AG08396 (cell line): Measurements from ENCODE around the gene PITX3.
A peak's percentile ranks its signal among the peaks of the same experiment; 100 is the strongest.

Source experiments
- DNase-seq: peaks from one replicate; pipeline ENCODE4 v3.0.0; 2012; ENCODE audit warnings: low spot score, mixed read lengths

PITX3 gene

GRCh38 chr10:102241444-102242117 is at the start of gene PITX3:
Gene PITX3, minus strand, starts transcription at chr10:102241512. Its CDS starts 9,432 bp downstream, at chr10:102232080.
- peak; percentile 98 for DNase-seq

DNA sequence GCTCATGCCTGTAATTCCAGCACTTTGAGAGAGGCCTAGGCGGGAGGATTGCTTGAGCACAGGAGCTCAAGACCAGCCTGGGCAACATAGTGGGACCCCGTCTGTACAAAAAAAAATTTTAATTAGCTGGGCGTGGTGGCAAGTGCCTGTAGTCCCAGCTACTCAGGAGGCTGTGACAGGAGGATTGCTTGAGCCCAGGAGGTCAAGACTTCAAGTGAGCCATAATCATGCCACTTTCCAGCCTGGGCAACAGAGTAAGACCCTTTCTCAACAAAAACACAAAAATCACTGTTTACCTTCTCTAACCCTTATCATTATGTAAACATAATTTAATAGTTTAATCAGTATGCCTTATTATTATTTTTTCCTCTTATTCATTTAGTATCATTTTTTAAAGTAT is 48.5 kb upstream of the PITX3 start:
- no peak for DNase-seq

- no peak for DNase-seq
Measured at GRCh38 chr10:102289356-102289755, 48.0 kb upstream of the PITX3 start.

DNA sequence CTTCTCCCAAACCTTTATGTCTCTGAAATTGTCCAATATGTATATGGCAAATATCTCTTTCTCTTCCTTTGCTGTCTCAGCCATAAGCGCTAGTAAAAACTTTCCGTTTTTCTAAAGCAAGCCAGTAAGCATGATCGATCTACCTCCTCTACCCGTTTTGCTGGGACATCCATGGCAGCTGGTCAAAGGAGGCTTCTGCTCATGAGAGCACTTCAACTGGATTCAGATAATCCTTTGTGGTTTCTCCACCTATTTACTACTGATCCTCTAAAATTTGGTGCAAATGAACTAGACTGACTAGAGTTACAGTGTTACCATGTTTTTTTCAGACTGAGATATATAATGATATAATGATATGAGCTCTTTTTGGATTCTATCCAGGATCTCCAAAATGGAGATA is 46.7 kb upstream of the PITX3 start:
- no peak for DNase-seq

GRCh38 chr10:102287538-102287937 is 46.2 kb upstream of the PITX3 start:
- no peak for DNase-seq

- DNase-seq: no peak
Measured at GRCh38 chr10:102286216-102286615, 44.9 kb upstream of the PITX3 start.

DNA sequence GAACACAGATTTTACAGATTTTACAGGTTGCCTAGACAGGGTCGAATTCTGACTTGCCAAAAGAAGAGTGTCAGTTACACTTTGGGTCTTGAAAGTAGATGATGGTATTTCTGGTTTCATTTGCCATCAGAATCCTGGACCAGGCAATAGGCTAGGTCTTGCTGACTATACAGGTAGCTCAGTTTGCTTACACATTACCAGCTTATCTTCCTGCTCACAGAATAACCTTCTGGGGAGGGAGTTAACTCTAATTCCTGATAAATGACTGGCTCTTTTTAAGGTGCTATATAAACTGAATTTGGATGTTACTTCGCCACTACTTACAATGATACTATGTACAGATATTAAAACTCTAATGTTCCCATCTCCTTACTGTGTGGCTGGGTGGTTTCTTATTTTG is 43.8 kb upstream of the PITX3 start:
- no peak for DNase-seq

GRCh38 chr10:102284531-102284930 is 43.2 kb upstream of the PITX3 start:
- DNase-seq: no peak

GRCh38 chr10:102283890-102284289 is 42.6 kb upstream of the PITX3 start:
- no peak for DNase-seq

- no peak for DNase-seq
Measured at GRCh38 chr10:102283488-102283887, 42.2 kb upstream of the PITX3 start.

GRCh38 chr10:102281102-102281487 is 39.8 kb upstream of the PITX3 start:
- no peak for DNase-seq

- DNase-seq: no peak
Measured at GRCh38 chr10:102280397-102281101, 39.2 kb upstream of the PITX3 start.

GRCh38 chr10:102279104-102279503 is 37.8 kb upstream of the PITX3 start:
- DNase-seq: no peak

GRCh38 chr10:102275343-102275742 is 34.0 kb upstream of the PITX3 start:
- no peak for DNase-seq

- DNase-seq: no peak
Measured at GRCh38 chr10:102274062-102274461, 32.8 kb upstream of the PITX3 start.

DNA sequence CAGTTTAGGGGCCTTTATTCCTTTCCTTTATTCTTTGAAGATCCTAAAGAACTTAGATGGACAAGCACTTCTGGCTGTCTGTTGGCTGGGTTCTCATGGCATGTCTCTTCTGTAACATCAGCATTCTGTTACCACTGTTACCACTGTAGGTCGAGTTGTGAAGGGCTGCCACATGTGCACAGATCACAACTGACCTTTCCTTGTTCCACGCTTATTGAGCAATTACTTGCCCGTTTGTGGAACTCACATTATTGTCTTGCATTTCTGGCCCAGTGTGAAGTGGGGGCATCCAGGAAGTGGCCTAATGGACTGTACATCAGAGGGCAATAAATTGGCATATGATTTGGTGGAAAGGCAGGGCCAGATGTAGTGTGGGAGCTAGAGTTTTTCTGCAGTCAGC is 27.7 kb upstream of the PITX3 start:
- no peak for DNase-seq

DNA sequence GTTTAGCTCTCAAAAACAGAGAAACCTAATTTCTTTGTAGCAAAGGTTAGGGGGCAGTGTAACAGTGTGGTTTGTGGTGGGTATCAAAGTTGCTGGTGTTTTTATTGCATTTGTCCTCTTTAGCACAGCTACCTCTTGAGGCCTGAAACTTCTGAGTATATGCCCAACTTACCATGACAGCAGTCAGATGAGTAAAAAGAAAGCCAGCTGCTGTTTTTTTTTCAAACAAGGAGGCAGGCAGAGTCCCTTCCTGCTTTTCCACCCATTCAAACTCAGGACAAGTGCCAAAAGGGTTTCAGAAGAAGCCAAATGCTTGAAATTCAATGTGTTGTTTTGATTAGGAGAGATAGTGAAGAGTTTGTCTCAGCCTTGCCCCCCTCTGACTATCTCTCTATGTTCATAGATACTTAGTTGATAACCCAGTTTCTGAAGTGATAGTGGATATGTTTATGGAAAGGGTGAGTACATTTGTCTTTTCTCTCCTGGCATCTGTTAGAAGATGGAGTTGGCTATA is 27.1 kb upstream of the PITX3 start:
- no peak for DNase-seq

GRCh38 chr10:102267748-102268147 is 26.4 kb upstream of the PITX3 start:
- no peak for DNase-seq

DNA sequence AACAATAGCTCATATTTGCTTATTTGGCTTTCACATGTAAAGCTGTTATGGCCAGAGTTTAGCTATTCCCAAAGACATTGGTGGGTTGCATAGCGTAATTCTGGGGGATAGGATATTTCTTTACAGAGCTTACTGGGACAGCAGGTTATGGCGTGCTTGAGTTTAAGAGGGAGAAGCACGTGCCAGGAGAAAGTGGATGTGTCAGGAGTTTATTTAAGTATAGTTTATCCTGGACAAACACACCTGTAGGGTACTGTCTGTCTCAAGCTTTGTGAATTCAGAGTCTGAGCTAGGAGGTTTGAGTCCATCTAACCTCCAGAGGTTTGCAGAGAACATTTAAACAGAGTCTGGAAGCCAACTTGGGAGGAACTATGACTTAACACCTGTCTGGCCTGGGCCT is 25.4 kb upstream of the PITX3 start:
- no peak for DNase-seq

DNA sequence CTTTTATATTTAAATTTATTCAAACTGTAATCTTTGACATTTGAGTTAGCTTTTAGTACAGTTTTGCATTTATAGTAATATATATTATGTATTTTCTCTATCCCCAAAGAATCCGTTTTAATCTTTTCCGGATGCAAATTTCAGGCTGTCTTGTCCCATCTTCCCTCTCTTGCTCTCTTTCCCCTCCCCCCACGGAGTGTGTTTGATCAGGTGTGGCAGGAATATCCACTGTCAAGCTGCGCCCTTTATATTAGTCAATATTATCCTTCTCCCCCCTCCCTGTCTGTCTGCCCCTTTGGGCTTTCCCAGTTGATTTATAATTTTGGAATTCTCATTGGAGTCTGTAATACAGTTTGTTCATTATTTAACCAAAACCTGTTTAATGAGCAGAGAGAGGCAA is 23.1 kb upstream of the PITX3 start:
- no peak for DNase-seq

GRCh38 chr10:102262744-102263370 is 21.5 kb upstream of the PITX3 start:
- no peak for DNase-seq

GRCh38 chr10:102261842-102262241 is 20.5 kb upstream of the PITX3 start:
- no peak for DNase-seq

DNA sequence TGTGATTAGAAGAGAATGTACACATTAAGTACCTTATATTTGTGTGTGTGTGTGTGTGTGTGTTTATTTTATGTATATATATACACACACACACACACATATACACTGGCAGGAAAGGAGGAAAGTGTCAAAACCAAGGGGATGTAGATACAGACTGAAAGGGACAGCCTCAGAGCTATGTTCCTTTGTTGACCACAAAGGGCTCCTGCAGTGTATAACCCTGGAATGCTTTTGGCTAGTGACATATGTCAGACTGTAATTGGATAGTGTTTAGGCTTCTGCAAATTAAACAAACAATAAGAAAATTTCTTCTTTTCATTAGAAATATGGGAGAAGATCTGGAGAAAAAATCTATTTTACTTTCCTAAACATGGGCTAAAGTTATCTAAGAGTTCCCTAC is 19.9 kb upstream of the PITX3 start:
- no peak for DNase-seq
